OCI-LY1 (cell line): ENCODE data around the gene DNAAF1.

Experiments
- EZH2 ChIP-seq: fragments of 200-600 bp; sonication (generic), shearing (Covaris generic); IDR thresholded peaks from 2 replicates; pipeline ENCODE4 v1.8.0; 2017; ENCODE audit warnings: borderline replicate concordance, mixed run types, mild to moderate bottlenecking, antibody characterized with exemption, low read length, moderate library complexity, mixed read lengths
- TF ChIP-seq, protein P1 (sequence below): fragments of 200-600 bp; sonication (generic), shearing (Covaris generic); IDR thresholded peaks from 2 replicates; pipeline ENCODE4 v1.5.1; 2017; ENCODE audit warnings: mild to moderate bottlenecking, antibody characterized with exemption, low read length, moderate library complexity, mixed read lengths

DNA sequence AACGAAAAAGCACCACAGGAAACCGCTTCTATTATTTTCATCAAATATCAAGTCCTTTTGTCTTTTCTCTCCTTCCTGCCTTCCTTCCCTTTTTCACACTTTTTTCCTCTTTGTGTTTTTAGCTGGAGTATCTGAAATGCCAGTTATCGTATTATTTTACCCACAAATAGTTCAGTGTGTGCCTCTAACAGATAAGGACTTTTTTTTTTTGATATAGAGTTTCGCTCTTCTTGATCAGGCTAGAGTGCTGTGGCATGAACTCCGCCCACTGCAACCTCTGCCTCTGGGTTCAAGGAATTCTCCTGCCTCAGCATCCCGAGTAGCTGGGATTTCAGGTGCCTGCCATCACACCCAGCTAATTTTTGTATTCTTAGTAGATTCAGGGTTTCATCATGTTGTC lies 10.7 kb downstream of the DNAAF1 start:
- TF ChIP-seq, protein P1, sequence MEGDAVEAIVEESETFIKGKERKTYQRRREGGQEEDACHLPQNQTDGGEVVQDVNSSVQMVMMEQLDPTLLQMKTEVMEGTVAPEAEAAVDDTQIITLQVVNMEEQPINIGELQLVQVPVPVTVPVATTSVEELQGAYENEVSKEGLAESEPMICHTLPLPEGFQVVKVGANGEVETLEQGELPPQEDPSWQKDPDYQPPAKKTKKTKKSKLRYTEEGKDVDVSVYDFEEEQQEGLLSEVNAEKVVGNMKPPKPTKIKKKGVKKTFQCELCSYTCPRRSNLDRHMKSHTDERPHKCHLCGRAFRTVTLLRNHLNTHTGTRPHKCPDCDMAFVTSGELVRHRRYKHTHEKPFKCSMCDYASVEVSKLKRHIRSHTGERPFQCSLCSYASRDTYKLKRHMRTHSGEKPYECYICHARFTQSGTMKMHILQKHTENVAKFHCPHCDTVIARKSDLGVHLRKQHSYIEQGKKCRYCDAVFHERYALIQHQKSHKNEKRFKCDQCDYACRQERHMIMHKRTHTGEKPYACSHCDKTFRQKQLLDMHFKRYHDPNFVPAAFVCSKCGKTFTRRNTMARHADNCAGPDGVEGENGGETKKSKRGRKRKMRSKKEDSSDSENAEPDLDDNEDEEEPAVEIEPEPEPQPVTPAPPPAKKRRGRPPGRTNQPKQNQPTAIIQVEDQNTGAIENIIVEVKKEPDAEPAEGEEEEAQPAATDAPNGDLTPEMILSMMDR: no peak
- no peak for TF ChIP-seq EZH2
